ENCODE data around the gene TFEB. TPM values are rescaled to one million over a fixed set of nuclear protein-coding genes. Genes with fewer than 3 reads are reported as not detected.

Gene TFEB
- total RNA-seq, 1 donor from 2014 or later: 39.5 TPM

DNA sequence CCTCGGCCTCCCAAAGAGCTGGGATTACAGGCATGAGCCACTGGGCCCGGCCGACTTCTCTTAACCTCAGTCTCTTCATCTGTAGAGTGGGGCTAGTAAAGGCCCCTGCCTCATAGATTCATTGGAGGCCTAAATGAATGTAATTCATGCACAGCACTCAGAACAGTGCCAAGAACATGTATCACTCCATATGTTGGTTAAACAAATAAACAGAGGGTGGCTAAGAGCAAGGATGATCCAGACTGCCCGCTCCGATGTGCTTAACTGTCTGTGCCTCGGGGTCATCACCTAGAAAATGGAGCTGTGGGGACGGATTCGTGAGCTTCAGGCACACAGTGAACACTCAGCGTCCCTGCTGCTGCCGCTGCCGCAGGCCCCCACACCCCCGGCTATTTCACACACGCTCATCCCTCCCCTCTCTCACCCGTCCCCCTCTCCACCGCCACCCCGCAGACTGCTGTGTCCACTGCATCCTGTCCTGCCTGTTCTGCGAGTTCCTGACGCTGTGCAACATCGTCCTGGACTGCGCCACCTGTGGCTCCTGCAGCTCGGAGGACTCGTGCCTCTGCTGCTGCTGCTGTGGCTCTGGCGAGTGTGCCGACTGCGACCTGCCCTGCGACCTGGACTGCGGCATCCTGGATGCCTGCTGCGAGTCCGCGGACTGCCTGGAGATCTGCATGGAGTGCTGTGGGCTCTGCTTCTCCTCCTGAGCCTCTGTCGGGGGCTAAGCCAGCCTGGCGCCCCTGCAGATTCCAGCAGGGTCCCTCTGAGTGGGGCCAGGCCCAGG is 82.3 kb downstream of the TFEB start:
- DNase-seq (ENCODE audit: missing footprints) (no peak), ATAC-seq (no peak)
- intact Hi-C loops (cut with DNase I): no loop called here

DNA sequence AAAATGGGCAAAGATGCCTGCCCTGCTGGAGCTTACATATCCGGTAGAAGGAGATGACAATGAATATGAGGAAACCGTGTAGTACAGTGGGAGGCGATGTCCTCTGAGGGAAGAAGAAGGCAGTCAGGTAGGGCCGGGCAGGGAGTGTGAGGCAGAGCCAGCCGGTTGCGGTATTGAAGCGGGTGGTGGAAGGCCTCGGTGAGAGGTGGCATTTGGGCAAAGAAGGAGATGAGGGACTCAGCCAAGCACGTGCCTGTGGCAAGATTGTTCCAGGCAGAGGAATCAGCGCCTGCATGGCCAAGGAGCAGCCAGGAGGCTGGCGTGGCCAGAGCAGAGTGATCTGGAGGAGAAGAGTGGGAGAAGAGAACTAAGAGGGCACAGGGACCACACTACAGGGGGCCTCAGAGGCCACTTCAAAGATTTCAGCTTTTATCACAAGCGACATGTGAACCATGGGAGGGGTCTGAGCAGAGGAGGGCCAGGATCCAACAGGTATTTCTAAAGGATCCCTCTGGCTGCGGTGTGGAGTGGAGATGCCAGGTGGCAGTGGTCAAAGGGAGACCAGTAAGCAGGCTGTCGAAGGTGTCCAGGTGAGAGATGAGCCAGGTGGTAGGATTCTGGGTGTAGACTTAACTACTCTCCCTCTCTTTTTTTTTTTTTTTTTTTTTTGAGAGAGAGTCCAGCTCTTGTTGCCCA is 83.3 kb downstream of the TFEB start:
- ATAC-seq (no peak), DNase-seq (ENCODE audit: missing footprints) (no peak)
- intact Hi-C loops (cut with DNase I): no loop called here

DNA sequence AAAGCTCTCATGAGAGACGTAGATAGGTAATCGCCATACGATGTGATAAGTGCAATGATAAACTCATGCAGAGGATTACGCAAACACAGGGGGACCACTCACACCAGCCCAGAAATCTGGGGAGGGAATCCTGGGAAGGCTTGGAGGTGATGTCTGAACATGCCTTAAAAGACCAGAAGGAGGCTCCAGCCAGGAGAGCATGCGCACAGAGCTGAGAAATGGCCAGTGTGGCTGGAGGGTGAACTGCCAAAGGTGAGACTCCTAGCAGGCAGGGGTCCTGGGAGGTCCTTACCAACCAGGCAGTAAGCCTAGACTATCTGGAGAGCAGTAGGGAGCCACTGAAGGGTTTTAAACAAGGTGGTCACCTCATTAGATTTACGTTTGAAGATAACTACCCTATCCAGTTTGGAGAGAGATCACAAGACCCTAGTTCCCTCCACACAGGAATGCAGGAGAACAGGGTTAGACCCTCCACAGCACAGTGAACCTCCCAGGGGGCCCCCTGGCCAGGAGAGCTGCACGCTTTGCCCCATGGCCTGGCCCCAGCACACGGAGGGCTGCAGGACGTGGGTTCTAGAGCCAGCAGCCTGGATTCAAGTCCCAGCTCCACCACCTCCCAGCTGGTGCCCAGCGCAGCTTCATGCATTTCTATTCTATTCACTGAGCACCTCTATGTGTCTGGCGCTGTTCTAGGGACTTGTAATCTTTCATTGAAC is 84.0 kb downstream of the TFEB start:
- DNase-seq (ENCODE audit: missing footprints): no peak
- ATAC-seq: no peak
- intact Hi-C loops (cut with DNase I): no loop called here

DNA sequence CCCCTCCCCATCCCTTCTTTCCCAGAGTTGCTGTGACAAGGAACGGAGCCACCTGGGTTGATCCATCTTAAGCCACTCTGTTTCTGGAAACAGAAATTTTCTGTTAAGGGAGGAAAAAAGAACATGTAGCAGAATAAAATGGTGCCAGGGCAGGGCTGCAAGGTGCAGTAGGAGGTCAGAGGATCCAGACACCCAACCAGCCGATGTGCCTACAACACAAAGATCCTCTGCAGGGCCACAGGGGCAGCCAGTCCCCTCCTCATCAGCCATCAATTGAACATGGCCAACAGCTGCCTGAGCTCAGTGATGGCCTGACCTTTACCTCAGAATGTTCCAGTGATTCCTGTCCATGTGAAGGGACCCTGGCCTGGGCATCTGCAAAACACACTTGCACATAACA is 85.3 kb downstream of the TFEB start:
- ATAC-seq: no peak
- intact Hi-C loops (cut with DNase I): no loop called here
- no peak for DNase-seq (ENCODE audit: missing footprints)

DNA sequence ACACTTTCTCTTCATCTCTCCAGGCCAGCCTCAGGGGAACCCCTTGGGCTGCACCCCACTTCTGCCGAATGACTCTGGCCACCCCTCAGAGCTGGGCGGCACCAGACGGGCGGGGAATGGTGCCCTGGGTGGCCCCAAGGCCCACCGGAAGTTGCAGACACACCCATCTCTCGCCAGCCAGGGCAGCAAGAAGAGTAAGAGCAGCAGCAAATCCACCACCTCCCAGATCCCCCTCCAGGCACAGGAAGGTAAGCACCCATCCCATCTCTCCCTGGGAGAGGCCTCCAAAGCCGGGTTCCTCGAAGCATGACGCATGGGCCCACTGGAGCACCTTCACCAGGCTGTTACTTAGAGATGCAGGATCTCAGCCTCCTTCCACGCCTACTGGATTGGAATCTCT is 85.8 kb downstream of the TFEB start:
- ATAC-seq (no peak), DNase-seq (ENCODE audit: missing footprints) (no peak)
- intact Hi-C loops (cut with DNase I): no loop called here

DNA sequence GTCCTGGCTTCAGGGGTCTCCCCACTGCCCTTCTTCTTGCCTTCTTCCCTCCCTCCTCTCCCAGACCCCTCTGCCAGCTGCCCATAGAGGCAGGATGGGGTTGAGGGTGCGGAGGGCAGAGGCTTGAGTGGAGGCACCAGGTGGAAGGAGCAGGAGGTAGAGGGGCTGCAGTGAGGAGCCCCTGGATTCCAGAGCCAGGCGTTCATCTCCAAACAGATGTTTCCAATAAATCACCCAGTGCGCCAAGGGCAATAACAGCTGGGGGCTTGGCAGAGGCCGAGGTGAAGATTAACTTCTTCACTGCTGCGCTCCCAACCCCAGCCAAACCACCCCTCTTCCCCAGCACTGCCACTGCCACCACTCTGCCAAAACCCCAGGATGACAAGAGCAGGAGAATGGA is 86.5 kb downstream of the TFEB start:
- intact Hi-C loops (cut with DNase I): no loop called here
- no peak for DNase-seq (ENCODE audit: missing footprints)
- ATAC-seq: no peak

DNA sequence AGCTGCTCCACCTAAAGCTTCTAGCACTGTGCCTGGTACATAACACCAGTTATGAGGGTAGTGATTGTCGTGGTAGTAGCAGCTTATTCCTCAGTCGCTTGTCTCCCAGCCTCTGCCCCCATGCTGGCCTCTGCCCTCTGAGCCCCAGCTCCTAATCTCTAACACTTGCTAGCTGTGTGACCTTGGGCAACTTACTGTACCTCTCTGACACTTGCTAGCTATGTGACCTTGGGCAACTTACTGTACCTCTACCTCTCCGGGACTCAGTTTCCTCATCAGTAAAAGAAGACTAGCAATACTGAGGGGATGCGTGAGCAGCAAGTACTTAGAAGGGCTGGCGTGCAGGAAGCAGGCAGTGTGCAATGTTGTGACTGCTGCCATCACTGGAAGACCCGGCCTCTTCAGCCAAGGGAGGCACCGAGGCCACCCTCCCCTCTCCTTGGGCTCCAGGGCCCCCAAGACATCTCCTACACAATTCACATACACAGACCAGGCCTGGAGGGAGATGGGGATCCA is 87.3 kb downstream of the TFEB start:
- DNase-seq (ENCODE audit: missing footprints) (no peak), ATAC-seq (no peak)
- intact Hi-C loops (cut with DNase I): no loop called here

DNA sequence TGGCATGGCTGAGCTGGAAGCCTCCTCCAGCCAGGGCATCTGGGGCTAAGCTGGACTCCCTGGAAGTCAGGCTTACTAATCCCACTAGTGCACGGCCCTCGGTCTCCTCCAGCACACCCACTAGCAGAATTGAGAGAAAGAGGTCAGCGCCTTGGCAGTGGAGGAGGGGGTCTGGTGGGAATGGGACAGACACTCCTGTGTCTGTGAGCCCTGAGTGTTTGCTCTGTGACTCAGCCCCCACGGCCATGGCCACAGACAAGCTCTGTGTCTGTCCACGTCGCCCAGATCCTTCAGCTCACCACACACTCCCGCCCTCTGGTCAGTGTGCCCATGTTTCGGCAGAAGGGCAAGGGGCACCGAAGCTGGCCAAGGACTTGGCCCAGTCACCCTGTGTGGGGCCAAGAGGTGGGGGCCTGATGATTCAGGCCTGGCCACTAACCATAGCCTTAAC is 88.3 kb downstream of the TFEB start:
- DNase-seq (ENCODE audit: missing footprints) (no peak), ATAC-seq (no peak)
- intact Hi-C loops (cut with DNase I): no loop called here

DNA sequence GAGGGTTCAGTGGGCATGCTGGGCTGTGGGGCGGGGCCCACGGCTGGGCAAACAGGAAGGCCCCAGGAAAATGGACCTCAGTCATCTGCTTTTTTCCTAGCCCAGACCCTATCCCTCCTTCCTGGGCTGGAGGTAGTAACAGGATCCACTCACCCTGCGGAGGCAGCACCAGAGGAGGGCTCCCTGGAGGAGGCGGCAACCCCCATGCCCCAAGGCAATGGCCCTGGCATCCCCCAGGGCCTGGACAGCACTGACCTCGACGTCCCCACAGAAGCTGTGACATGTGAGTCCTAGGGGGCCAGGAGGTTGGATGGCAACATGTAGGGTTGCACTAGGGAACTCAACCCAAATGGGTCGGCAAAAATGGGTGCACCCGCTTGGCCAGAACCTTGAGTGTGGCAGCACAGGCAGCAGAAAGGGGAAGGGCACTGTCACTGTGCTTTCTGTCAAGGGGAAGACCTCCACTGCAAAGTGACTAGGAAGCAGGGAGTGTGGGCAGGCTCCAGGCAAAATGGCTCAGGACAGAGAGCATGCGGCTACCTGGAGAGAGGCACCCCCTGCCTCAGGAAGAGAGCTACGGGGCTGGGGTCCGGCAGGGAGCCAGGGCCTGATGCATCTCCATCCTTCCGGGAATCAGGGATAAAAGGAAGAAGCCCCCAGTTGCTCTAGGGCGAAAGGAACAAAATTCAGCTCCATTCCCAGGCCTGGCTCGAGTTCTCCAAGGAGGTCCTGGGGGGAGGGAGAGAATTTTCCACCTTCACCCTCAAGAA is 89.2 kb downstream of the TFEB start:
- ATAC-seq: no peak
- DNase-seq (ENCODE audit: missing footprints): no peak
- intact Hi-C loops (cut with DNase I): no loop called here

DNA sequence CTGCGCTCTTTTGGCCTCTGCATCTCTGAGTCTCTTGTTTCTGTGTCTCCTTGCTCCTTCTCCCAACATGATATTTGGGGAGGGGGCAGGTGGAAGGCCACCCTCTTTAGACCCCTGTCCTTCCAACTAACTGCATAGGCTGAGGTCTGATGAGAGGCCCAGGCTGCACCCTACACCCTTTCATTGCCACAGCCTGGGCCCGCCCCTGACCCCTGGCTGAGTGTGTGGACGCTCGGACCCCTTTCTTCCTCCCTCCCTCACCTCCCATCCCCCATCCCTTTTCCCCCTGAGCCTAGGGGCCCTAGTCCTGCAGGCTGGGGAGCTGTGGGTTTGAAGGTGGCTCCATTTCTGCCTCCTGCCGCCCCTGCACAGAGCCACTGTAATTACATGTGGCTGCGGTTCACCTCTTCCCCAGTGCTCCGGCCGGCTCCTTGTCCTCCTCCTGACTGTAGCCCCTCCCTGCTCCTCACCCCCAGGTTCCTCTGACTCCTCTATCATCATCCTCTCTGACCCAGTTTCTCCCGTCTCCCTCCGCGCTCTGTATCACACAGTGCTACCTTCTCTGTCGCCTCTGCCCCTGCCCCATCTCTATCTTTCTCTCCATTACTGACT is 90.3 kb downstream of the TFEB start:
- DNase-seq (ENCODE audit: missing footprints) (no peak), ATAC-seq (no peak)
- intact Hi-C loops (cut with DNase I): no loop called here

DNA sequence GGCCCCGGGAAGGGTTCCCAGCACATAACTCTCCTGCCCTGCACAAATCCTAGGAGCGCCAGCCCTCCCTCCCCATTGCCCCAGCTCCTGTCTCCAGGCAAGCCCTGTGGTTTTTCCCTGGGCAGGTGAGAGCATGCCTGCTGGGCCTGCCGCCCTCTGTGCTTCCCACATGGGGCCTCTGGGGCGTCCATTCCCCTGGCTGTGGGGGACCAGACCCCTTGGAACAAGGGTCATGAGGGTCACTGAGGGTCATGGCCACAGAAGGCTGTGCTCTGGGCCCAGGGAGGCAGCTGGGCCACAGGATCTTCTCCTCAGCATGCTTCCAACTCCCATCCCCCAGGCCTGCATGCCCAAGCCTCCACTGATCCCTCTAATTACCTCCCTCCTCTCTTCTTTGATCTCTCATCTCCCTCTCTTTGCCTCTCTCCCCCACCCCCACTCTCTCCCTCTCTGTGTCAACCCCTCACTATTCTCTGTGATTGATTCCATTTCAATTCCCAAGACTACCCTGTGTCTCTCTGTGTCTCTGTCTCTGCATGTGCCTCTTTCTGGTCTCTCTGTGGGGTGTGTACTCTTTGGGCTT is 91.0 kb downstream of the TFEB start:
- no peak for ATAC-seq
- intact Hi-C loops (cut with DNase I): no loop called here
- DNase-seq (ENCODE audit: missing footprints): no peak

DNA sequence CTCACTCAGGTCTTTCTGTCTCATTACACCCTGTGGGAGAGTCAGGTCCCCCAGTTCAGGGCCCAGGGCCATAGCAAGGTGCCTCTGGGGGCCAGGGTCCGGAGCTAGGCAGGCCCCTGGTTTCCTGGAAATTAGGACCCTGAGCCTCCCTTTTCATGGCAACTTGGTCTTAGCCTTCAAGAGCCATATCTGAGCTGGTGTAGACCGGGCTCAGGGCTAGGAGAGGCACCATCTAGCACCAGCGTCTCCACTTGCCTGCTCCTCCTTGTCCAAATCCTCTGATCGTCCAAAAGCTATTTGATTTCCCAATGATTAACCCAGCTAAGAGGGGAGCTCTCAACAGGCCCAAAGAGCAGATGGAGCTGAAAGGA is 91.5 kb downstream of the TFEB start:
- ATAC-seq: no peak
- intact Hi-C loops (cut with DNase I): no loop called here
- DNase-seq (ENCODE audit: missing footprints): no peak

DNA sequence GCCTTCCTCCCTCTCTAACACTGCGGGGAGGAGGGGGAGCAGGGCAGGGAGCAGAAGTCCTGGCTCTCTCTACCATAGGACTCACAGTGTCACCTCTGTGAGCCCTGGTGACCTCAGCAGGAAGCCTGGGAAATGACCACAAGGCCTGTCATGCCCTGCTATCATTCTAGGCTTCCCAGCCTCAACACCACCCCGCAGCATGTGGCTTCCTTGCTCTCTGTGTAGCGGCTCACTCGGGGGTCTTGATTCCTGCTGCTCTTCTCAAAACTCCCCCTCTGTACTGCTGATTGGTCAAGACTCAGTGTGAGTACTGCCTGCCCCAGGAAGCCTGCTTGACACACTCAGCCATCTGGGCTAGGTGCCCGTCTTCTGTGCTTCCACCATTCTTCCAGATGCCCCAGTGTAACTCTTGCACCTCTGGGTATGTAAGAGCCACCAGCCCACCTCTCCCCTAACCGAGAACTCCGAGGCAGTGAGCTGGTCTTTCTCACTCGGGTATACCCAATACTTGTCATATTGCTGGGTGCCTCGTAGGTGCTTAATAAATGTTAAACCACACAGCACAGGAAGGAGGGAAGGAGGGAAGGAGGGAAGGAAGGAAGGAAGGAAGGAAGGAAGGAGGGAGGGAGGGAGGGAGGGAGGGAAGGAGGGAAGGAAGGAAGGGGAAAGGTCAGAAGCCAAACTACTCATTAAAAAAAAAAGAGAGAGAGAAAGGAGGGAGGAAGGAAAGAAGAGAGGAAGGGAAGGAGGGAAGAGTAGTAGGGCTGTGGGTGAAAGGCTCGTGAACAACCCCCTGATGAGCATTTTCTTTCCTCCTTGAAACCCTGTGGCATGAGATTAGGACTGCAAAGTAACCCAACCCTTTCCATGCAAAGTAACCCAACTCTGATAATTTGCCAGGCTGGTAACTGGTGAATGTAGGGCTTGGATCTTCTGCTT is 92.2 kb downstream of the TFEB start:
- DNase-seq (ENCODE audit: missing footprints) (no peak), ATAC-seq (no peak)
- intact Hi-C loops (cut with DNase I): no loop called here

DNA sequence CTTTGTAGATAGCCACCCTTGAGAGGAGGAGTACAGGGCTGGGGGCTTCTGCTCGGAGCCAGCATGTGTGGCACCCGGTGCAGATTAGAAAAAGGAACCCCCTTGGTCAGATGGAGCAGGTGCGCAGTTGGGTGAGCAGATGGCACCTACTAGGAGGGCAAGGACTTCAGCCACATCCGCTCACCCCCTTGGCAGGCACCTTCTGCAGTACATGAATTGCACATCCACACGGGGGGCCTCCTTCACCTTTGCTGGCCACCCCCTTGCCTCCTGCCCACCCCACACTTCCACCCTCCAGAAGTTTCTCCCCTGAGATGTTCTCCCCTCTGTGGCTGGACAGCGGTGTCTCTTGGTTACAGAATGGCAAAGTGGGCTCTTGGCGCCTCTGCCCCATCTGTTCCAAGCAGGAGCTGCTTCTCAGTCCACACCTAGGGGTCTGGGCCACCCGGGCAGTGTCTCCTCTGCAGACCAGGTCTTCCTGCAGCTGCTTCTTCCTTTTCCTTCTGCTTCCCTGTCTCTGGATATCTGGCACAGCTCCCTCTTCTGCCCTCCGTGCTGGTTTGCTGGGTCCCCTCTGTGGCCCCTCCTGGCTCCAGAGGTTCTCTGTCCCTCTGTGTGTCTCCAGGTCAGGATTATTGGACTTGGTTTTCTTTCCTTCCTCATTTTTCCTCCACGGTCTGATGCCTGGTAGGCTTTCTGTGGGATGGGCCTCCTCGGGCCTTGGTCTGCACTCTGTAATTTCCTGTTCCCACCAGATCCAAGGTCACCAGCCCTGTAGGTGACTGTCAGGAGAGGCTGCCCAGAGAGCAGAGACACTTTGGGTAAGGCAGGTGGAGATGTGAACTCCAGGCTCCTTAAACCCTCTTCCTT is 93.1 kb downstream of the TFEB start:
- intact Hi-C loops (cut with DNase I): no loop called here
- no peak for ATAC-seq

DNA sequence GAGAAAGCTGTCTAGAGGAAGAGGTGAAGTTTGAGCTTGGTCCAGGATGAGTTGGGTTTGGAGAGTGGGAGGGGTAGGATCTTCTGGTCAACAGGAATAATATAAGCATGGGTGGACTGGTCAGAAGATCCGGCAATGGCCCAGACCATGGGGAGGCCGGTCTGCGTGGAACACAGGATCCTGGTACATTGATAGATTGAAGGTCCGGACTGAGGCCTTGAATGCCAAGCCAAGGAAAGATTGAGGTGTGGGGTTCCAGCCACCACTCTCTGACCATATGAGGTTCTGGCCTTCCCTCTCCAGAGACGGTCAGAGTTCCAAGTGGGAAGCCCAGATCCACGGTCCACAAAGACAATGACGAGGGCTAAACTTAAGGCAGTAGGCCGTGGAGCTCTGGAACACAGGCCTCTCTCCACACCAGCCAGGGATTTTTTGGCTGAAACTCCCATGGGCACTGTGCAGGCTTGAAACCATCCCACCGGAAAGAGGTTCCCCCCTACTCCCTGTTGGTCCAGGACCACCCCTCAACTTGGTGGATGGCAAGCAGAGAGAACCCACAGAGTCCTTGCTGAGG is 94.0 kb downstream of the TFEB start:
- no peak for ATAC-seq
- intact Hi-C loops (cut with DNase I): no loop called here
- DNase-seq (ENCODE audit: missing footprints): no peak

More for the DNA sequence above, 93.1 kb downstream of the TFEB start:
- no peak for DNase-seq (ENCODE audit: missing footprints)

DNA sequence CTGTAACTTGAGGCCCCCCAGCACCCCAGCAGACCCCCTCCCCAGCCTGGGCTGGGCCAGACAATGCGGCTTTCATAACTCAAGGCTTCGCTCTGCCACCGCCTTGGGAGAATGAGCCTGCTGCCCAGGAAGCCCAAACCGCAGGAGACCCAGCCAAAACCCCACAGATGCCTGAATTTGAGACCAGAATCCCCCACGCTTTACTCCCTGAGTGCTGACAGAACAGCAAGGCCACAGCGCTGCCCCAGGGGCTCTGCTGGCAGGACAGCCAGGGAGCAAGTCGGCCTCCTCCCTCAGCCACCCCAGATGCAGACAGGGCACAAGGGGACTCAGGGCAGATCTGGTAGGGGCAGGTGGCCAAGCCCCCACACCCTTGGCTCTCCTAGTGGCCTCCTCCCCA is 95.0 kb downstream of the TFEB start:
- intact Hi-C loops (cut with DNase I): no loop called here
- ATAC-seq (no peak), DNase-seq (ENCODE audit: missing footprints) (no peak)

Data from Right ventricle myocardium inferior (tissue), 1 donor.